Measurements from ENCODE around the gene ETFBKMT. TPM values are rescaled to one million over a fixed set of nuclear protein-coding genes. Genes with fewer than 3 reads are reported as not detected.

ETFBKMT gene
- total and polyA plus RNA-seq, 2 of the 4 experiments (the other 2 are of a cell fraction): 1.2 to 2.5 TPM

DNA sequence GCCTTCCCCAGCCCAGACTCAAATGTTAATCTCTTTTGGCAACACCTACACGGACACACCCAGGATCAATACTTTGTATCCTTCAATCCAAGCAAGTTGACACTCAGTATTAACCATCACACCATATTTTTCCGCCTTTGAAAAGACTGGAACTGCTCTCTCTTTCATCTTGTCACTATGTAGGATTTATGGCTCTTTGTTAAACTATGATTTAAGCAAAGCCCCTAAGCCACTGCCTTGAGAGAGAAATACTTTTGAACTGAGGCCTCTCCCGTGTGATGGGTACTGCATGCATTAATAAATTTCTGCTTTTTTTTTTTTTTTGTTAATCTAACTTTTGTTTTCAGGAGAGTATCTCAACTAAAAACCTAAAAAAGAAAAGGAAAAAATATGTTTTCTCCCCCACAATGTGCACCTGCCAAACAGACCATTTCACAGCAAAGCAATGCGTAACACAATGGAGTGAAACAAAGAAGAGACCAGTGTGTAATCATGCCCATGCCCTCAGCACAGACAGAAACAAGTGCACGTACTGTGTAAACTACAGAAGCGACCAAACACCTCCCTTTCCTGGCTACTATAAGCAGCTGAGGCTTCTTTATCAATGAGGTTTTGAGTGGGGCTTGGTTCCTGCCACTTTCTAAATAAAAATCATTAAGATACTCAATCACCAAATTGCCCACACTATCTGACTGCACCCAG is 28.3 kb upstream of the ETFBKMT start:
- Histone ChIP-seq H3K14ac (replicated peaks; ENCODE audit: low read depth, low read length) (no peak overlapping the region), H3K4me3 (ENCODE audit: insufficient read depth, low read depth, low read length) (no peak overlapping the region), H2BK5ac (ENCODE audit: low read depth, low read length, poor library complexity, severe bottlenecking) (no peak overlapping the region), H3K56ac (ENCODE audit: extremely low read depth, insufficient read depth, low read length) (no peak overlapping the region), H3K9me3 (ENCODE audit: control insufficient read depth, insufficient read depth, low read length) (no peaks in the 10 kb centered on the region), H3K18ac (ENCODE audit: low read depth, low read length) (no peak overlapping the region), H3K9me1 (ENCODE audit: insufficient read depth, low read length) (no peaks in the 10 kb centered on the region), H4K20me1 (ENCODE audit: insufficient read depth, low read length) (no peaks in the 10 kb centered on the region), H3K4me1 (ENCODE audit: control insufficient read depth, insufficient read depth, low read length) (no peaks in the 10 kb centered on the region; the same call in 1 of the 2 replicates), H2AK9ac (replicated peaks; ENCODE audit: low read depth, low read length, poor library complexity) (no peak overlapping the region), H3K36me3 (ENCODE audit: control insufficient read depth, insufficient read depth, low read length) (no peaks in the 10 kb centered on the region), H3K9ac (ENCODE audit: low read depth, low read length) (no peak overlapping the region), H4K8ac (ENCODE audit: low read depth in 2 of 2, low read length in 2 of 2) (no peak overlapping the region), H3K4me2 (ENCODE audit: low read depth, low read length) (no peak overlapping the region), H2AK5ac (ENCODE audit: low read depth, low read length) (no peak overlapping the region), H2BK15ac (ENCODE audit: low read depth, low read length) (no peak overlapping the region), H3K27me3 (ENCODE audit: control insufficient read depth, insufficient read depth, low read length) (no peaks in the 10 kb centered on the region; the same call in 1 of the 2 replicates), H3K79me1 (ENCODE audit: low read depth in 1 of 2, low read length in 2 of 2) (no peaks in the 10 kb centered on the region), H3K27ac (ENCODE audit: insufficient read depth, low read length) (no peak overlapping the region), H3K4ac (ENCODE audit: low read depth, low read length) (no peak overlapping the region), H2BK120ac (ENCODE audit: low read depth, low read length) (no peak overlapping the region), H4K5ac (ENCODE audit: low read depth, low read length) (no peak overlapping the region), H2BK20ac (ENCODE audit: low read depth, low read length) (no peak overlapping the region), H4K91ac (ENCODE audit: insufficient read depth, low read depth, low read length) (no peak overlapping the region), H3K23ac (ENCODE audit: low read depth, low read length) (no peak overlapping the region), H2AFZ (replicated peaks; ENCODE audit: low read length, poor library complexity) (no peak overlapping the region)
- in situ Hi-C loops (cut with MboI; ENCODE audit: low sequenced_read_pairs) (loop anchor here (10.0 kb wide), 1 partner anchor 366 kb away; no protein-coding TSS in a partner anchor), dilution Hi-C loops (cut with HindIII; ENCODE audit: low sequenced_read_pairs, unreplicated experiment) (no loop called here), intact Hi-C loops (cut with micrococcal nuclease) (no loop called here)
- no peak for ATAC-seq (ENCODE audit: low read depth)
- no TSS peak for BruUV-seq (replicated peaks)
- TF ChIP-seq NFE2L2 (IDR thresholded peaks at IDR 0.05; ENCODE audit: low read depth, low read length) (no peak), BHLHE40 (IDR thresholded peaks at IDR 0.05; ENCODE audit: low read depth, low read length) (no peak), USF2 (IDR thresholded peaks at IDR 0.05; ENCODE audit: low read depth, low read length) (no peak), MAZ (IDR thresholded peaks at IDR 0.05; ENCODE audit: borderline replicate concordance, low read depth, low read length) (no peak), FOS (IDR thresholded peaks at IDR 0.05; ENCODE audit: low read depth, low read length) (no peak), MAFK (IDR thresholded peaks at IDR 0.05; ENCODE audit: low read depth, low read length) (no peak), RCOR1 (IDR thresholded peaks at IDR 0.05; ENCODE audit: insufficient replicate concordance, low read length) (no peak), POLR2A (IDR thresholded peaks at IDR 0.05; ENCODE audit: low read depth, low read length) (no peak), CHD1 (IDR thresholded peaks at IDR 0.05; ENCODE audit: low read depth, low read length) (no peak), MXI1 (IDR thresholded peaks at IDR 0.05; ENCODE audit: borderline replicate concordance, low read depth, low read length) (no peak), SMC3 (IDR thresholded peaks at IDR 0.05; ENCODE audit: low read depth, low read length) (no peak), CEBPB (IDR thresholded peaks at IDR 0.05; ENCODE audit: low read depth, low read length) (no peak)
- TF ChIP-seq, protein P1, sequence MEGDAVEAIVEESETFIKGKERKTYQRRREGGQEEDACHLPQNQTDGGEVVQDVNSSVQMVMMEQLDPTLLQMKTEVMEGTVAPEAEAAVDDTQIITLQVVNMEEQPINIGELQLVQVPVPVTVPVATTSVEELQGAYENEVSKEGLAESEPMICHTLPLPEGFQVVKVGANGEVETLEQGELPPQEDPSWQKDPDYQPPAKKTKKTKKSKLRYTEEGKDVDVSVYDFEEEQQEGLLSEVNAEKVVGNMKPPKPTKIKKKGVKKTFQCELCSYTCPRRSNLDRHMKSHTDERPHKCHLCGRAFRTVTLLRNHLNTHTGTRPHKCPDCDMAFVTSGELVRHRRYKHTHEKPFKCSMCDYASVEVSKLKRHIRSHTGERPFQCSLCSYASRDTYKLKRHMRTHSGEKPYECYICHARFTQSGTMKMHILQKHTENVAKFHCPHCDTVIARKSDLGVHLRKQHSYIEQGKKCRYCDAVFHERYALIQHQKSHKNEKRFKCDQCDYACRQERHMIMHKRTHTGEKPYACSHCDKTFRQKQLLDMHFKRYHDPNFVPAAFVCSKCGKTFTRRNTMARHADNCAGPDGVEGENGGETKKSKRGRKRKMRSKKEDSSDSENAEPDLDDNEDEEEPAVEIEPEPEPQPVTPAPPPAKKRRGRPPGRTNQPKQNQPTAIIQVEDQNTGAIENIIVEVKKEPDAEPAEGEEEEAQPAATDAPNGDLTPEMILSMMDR (conservative IDR thresholded peaks at IDR 0.05; ENCODE audit: low read depth, low read length): no peak
- TF ChIP-seq, protein P2, sequence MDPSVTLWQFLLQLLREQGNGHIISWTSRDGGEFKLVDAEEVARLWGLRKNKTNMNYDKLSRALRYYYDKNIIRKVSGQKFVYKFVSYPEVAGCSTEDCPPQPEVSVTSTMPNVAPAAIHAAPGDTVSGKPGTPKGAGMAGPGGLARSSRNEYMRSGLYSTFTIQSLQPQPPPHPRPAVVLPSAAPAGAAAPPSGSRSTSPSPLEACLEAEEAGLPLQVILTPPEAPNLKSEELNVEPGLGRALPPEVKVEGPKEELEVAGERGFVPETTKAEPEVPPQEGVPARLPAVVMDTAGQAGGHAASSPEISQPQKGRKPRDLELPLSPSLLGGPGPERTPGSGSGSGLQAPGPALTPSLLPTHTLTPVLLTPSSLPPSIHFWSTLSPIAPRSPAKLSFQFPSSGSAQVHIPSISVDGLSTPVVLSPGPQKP (IDR thresholded peaks at IDR 0.05; ENCODE audit: borderline replicate concordance, low read depth, low read length): no peak
- no peak for DNase-seq
- no CpG with 5 or more reads among the region's 6 CpGs for WGBS, 2 experiments (ENCODE audit: extremely low coverage in 2 of 2, insufficient read length in 1 of 2)
- POLR2A ChIA-PET (ENCODE audit: unreplicated experiment): no interaction called here
- CTCF ChIA-PET: interaction anchor here (0.7 kb wide), 1 partner anchor 178 kb away, joined by 4 read pairs; no protein-coding TSS in a partner anchor
